IMR-90 (cell line): ENCODE data around the gene GRAMD1B. TPM values are rescaled to one million over a fixed set of nuclear protein-coding genes. Genes with fewer than 3 reads are reported as not detected.
A peak's percentile ranks its signal among the peaks of the same experiment; 100 is the strongest.

ENCODE experiments used
- ATAC-seq: fragments of 200-7000 bp; cut with Tn5 transposase; 2 replicates; pipeline ENCODE4 v1.9.1; 2020; ENCODE audit warnings: low read depth, mild to moderate bottlenecking, moderate library complexity
- BruUV-seq: library from RNA; stranded (reverse); fragments of 400-500 nt; replicated peaks from 2 replicates; lab custom pipeline; 2021; lab: Mats Ljungman, UMichigan
- CTCF ChIA-PET: fragments of 300-600 bp; formaldehyde crosslinking; extraction: SDS; loops from one replicate; lab custom pipeline; 2021; ENCODE audit warnings: antibody characterized with exemption; lab: Yijun Ruan, JAX
- POLR2A ChIA-PET: fragments of 300-600 bp; sonication (Branson Sonifier 250); formaldehyde crosslinking; loops from one replicate; lab custom pipeline; 2022; ENCODE audit warnings: antibody characterized with exemption; ENCODE audit not compliant: unreplicated experiment; lab: Charles Lee
- DNase-seq: peaks from one replicate; pipeline ENCODE4 v3.0.0; 2013
- H2AFZ ChIP-seq: replicated peaks from 2 replicates; pipeline ENCODE3; 2013; ENCODE audit warnings: low read length, mild to moderate bottlenecking; ENCODE audit not compliant: poor library complexity
- H2AK5ac ChIP-seq: 2 replicates; pipeline ENCODE4 v1.6.1; 2013; ENCODE audit warnings: low read depth, low read length, inconsistent platforms
- H2AK9ac ChIP-seq: replicated peaks from 2 replicates; pipeline ENCODE3; 2013; ENCODE audit warnings: mild to moderate bottlenecking, low read depth, low read length, moderate library complexity; ENCODE audit not compliant: poor library complexity
- H2BK120ac ChIP-seq: 2 replicates; pipeline ENCODE4 v1.6.1; 2013; ENCODE audit warnings: low read depth, low read length, inconsistent platforms
- H2BK15ac ChIP-seq: 3 replicates; pipeline ENCODE4 v1.6.1; 2013; ENCODE audit warnings: low read depth, low read length, inconsistent platforms
- H2BK20ac ChIP-seq: 2 replicates; pipeline ENCODE4 v1.6.1; 2013; ENCODE audit warnings: low read depth, mild to moderate bottlenecking, inconsistent platforms, low read length, moderate library complexity
- H2BK5ac ChIP-seq: 2 replicates; pipeline ENCODE4 v1.6.1; 2013; ENCODE audit warnings: mild to moderate bottlenecking, low read depth, low read length, inconsistent platforms; ENCODE audit not compliant: poor library complexity, severe bottlenecking
- H3K14ac ChIP-seq: replicated peaks from 2 replicates; pipeline ENCODE4 v1.6.1; 2013; ENCODE audit warnings: low read depth, low read length, inconsistent platforms
- H3K18ac ChIP-seq: 2 replicates; pipeline ENCODE4 v1.6.1; 2013; ENCODE audit warnings: low read depth, low read length, control low read depth
- H3K23ac ChIP-seq: 2 replicates; pipeline ENCODE4 v1.6.1; 2013; ENCODE audit warnings: low read depth, low read length, inconsistent platforms
- H3K27ac ChIP-seq: 2 replicates; pipeline ENCODE4 v1.5.1; 2013; ENCODE audit warnings: mild to moderate bottlenecking, control low read depth, low read length; ENCODE audit not compliant: insufficient read depth
- H3K27me3 ChIP-seq: 2 replicates; pipeline ENCODE4 v1.6.1; 2013; ENCODE audit warnings: low read length; ENCODE audit not compliant: control insufficient read depth, insufficient read depth
- H3K36me3 ChIP-seq: 2 replicates; pipeline ENCODE4 v1.6.1; 2013; ENCODE audit warnings: low read length, mixed read lengths; ENCODE audit not compliant: control insufficient read depth, insufficient read depth
- H3K4ac ChIP-seq: 2 replicates; pipeline ENCODE4 v1.6.1; 2013; ENCODE audit warnings: low read depth, low read length, inconsistent platforms
- H3K4me1 ChIP-seq: 2 replicates; pipeline ENCODE4 v1.6.1; 2013; ENCODE audit warnings: low read length, mixed read lengths; ENCODE audit not compliant: control insufficient read depth, insufficient read depth
- H3K4me2 ChIP-seq: 2 replicates; pipeline ENCODE4 v1.6.1; 2013; ENCODE audit warnings: low read depth, mild to moderate bottlenecking, control low read depth, low read length, moderate library complexity
- H3K4me3 ChIP-seq: 2 replicates; pipeline ENCODE4 v1.5.1; 2013; ENCODE audit warnings: low read depth, mild to moderate bottlenecking, control low read depth, low read length, moderate library complexity; ENCODE audit not compliant: insufficient read depth
- H3K56ac ChIP-seq: 2 replicates; pipeline ENCODE4 v1.6.1; 2013; ENCODE audit warnings: low read length, inconsistent platforms; ENCODE audit not compliant: insufficient read depth; ENCODE audit errors: extremely low read depth
- H3K79me1 ChIP-seq, 2 experiments: 2 replicates each; pipeline ENCODE4 v1.6.1; 2013; ENCODE audit warnings: low read length in 2 of 2, inconsistent platforms in 1 of 2, low read depth in 1 of 2
- H3K9ac ChIP-seq: 2 replicates; pipeline ENCODE4 v1.6.1; 2013; ENCODE audit warnings: low read depth, low read length, control low read depth
- H3K9me1 ChIP-seq: 2 replicates; pipeline ENCODE4 v1.6.1; 2013; ENCODE audit warnings: low read length, inconsistent platforms; ENCODE audit not compliant: insufficient read depth
- H3K9me3 ChIP-seq: 2 replicates; pipeline ENCODE4 v1.6.1; 2013; ENCODE audit warnings: low read length; ENCODE audit not compliant: control insufficient read depth, insufficient read depth
- H4K20me1 ChIP-seq: 2 replicates; pipeline ENCODE4 v1.6.1; 2013; ENCODE audit warnings: low read length, inconsistent platforms; ENCODE audit not compliant: insufficient read depth
- H4K5ac ChIP-seq: 2 replicates; pipeline ENCODE4 v1.6.1; 2013; ENCODE audit warnings: mild to moderate bottlenecking, low read depth, low read length, control low read depth
- H4K8ac ChIP-seq, 2 experiments: 2 replicates each; pipeline ENCODE4 v1.6.1; 2013; ENCODE audit warnings: low read depth in 2 of 2, low read length in 2 of 2, control low read depth in 1 of 2, inconsistent platforms in 1 of 2
- H4K91ac ChIP-seq: 2 replicates; pipeline ENCODE4 v1.6.1; 2013; ENCODE audit warnings: low read depth, low read length, inconsistent platforms; ENCODE audit not compliant: insufficient read depth
- BHLHE40 ChIP-seq: fragments of 150-350 bp; IDR thresholded peaks from 2 replicates; pipeline ENCODE4 v1.6.1; 2016; ENCODE audit warnings: mild to moderate bottlenecking, low read depth, low read length
- CEBPB ChIP-seq: IDR thresholded peaks from 2 replicates; pipeline ENCODE4 v1.6.1; 2012; ENCODE audit warnings: low read depth, low read length, improper control_type of control experiment
- CHD1 ChIP-seq: IDR thresholded peaks from 2 replicates; pipeline ENCODE4 v1.6.1; 2012; ENCODE audit warnings: low read depth, low read length, improper control_type of control experiment
- CTCF ChIP-seq: conservative IDR thresholded peaks from 2 replicates; pipeline ENCODE4 v1.5.1; 2012; ENCODE audit warnings: mild to moderate bottlenecking, low read depth, low read length, improper control_type of control experiment
- ELK1 ChIP-seq: fragments of 150-350 bp; IDR thresholded peaks from 2 replicates; pipeline ENCODE4 v1.6.1; 2016; ENCODE audit warnings: low read depth, mild to moderate bottlenecking, low read length, moderate library complexity, borderline replicate concordance
- MAFK ChIP-seq: IDR thresholded peaks from 2 replicates; pipeline ENCODE4 v1.6.1; 2012; ENCODE audit warnings: low read depth, low read length, improper control_type of control experiment
- MXI1 ChIP-seq: IDR thresholded peaks from 2 replicates; pipeline ENCODE4 v1.6.1; 2012; ENCODE audit warnings: low read depth, mild to moderate bottlenecking, low read length, moderate library complexity, borderline replicate concordance
- NFE2L2 ChIP-seq: fragments of 150-350 bp; IDR thresholded peaks from 2 replicates; pipeline ENCODE4 v1.6.1; 2016; ENCODE audit warnings: low read depth, mild to moderate bottlenecking, low read length
- POLR2A ChIP-seq: IDR thresholded peaks from 2 replicates; pipeline ENCODE4 v1.6.1; 2012; ENCODE audit warnings: mild to moderate bottlenecking, low read depth, low read length
- RAD21 ChIP-seq: IDR thresholded peaks from 2 replicates; pipeline ENCODE4 v1.6.1; 2012; ENCODE audit warnings: low read length, improper control_type of control experiment
- RFX5 ChIP-seq: IDR thresholded peaks from 2 replicates; pipeline ENCODE4 v1.8.0; 2012; ENCODE audit warnings: low read depth, mild to moderate bottlenecking, low read length, moderate library complexity
- SMC3 ChIP-seq: fragments of 150-350 bp; IDR thresholded peaks from 2 replicates; pipeline ENCODE4 v1.6.1; 2016; ENCODE audit warnings: low read depth, mild to moderate bottlenecking, antibody characterized with exemption, low read length, moderate library complexity
- USF2 ChIP-seq: fragments of 150-350 bp; IDR thresholded peaks from 2 replicates; pipeline ENCODE4 v1.6.1; 2017; ENCODE audit warnings: mild to moderate bottlenecking, antibody characterized with exemption, low read length, low read depth
- WGBS, 2 experiments: methylation state at CpG; one replicate each; pipeline versions ENCODE4 v1.1.5 to v1.1.7; 2013; ENCODE audit warnings: missing lambda C conversion rate in 2 of 2; ENCODE audit not compliant: insufficient read length in 1 of 2; ENCODE audit errors: extremely low coverage in 2 of 2; 5-methylcytosine and 5-hydroxymethylcytosine counted together
- dilution Hi-C: fragments of 300-500 bp; cut with HindIII; formaldehyde crosslinking; loops from one replicate; pipeline ENCODE4 v1.14.3; 2018; ENCODE audit warnings: low sequenced_read_pairs; ENCODE audit not compliant: unreplicated experiment
- in situ Hi-C: fragments of 300-500 bp; cut with MboI; formaldehyde crosslinking; loops from 3 replicates; pipeline ENCODE4 v1.14.3; 2019; ENCODE audit warnings: low sequenced_read_pairs, inconsistent platforms, mixed read lengths
- intact Hi-C: fragments of 100-400 bp; cut with micrococcal nuclease; formaldehyde crosslinking; loops from 2 replicates; pipeline ENCODE4 v1.10.0; 2022
- polyA plus RNA-seq, 3 experiments: library from polyadenylated mRNA; depleted of rRNA; stranded (reverse); fragments of >200 nt; gene quantifications; 2 replicates each; pipeline ENCODE4 v1.2.3, GENCODE V29; 2012; ENCODE audit warnings: low replicate concordance in 1 of 3
- total RNA-seq: library from RNA; depleted of rRNA; stranded (reverse); fragments of >200 nt; gene quantifications from 2 replicates; pipeline ENCODE4 v1.2.3, GENCODE V29; 2012

The GRAMD1B gene
- total and polyA plus RNA-seq, 2 of the 4 experiments (the other 2 are of a cell fraction) = 7.1 to 7.2 TPM

- BruUV-seq = no TSS peak
Measured at GRCh38 chr11:123493349-123494063, 63.4 kb downstream of the GRAMD1B start.

More at GRCh38 chr11:123493349-123494063, 63.4 kb downstream of the GRAMD1B start:
- Histone ChIP-seq H4K8ac (peak overlapping the region in 1 of 2 experiments; percentile 41; a peak in 1 of 4 replicates), H3K36me3 (no peaks in the 10 kb centered on the region), H3K4ac (no peak overlapping the region), H4K5ac (no peak overlapping the region), H3K27ac (no peak overlapping the region), H4K20me1 (0 out of 2 replicates have a peak, but pooled peaks cover 3% of the 10 kb centered on the region), H4K91ac (no peak overlapping the region), H3K4me2 (no peak overlapping the region), H2BK15ac (no peak overlapping the region), H3K79me1 (peaks cover 6 to 15% of the 10 kb centered on the region in 2 experiments), H3K4me3 (no peak overlapping the region), H3K14ac (peak overlapping the region; percentile 82; the same call in 1 of the 2 replicates), H2AK5ac (no peak overlapping the region), H3K4me1 (peaks cover 7% of the 10 kb centered on the region), H2BK120ac (no peak overlapping the region), H3K9ac (no peak overlapping the region), H3K18ac (no peak overlapping the region), H2BK20ac (0 out of 2 replicates have a peak overlapping the region, but pooled peaks have one; percentile 3), H3K9me1 (0 out of 2 replicates have a peak, but pooled peaks cover 3% of the 10 kb centered on the region), H3K27me3 (no peaks in the 10 kb centered on the region), H2AFZ (no peak overlapping the region), H3K23ac (no peak overlapping the region), H3K56ac (no peak overlapping the region), H3K9me3 (no peaks in the 10 kb centered on the region), H2BK5ac (no peak overlapping the region), H2AK9ac (no peak overlapping the region)
- ATAC-seq = peak; percentile 21; the same call in 1 of the 2 replicates
- in situ Hi-C loops (no loop called here), dilution Hi-C loops (no loop called here), intact Hi-C loops (no loop called here)
- WGBS, 2 experiments = 85% methylated on average over 2 of the region's 5 CpGs; no CpG with 5 or more reads in 1 of the 2 experiments
- no peak for DNase-seq
- POLR2A ChIA-PET = no interaction called here
- TF ChIP-seq ELK1 (no peak), CEBPB (no peak), SMC3 (no peak), NFE2L2 (no peak), RFX5 (no peak), MAFK (no peak), CHD1 (no peak), MXI1 (no peak), RAD21 (no peak), CTCF (no peak), USF2 (no peak), BHLHE40 (no peak), POLR2A (no peak)
- CTCF ChIA-PET = interaction anchor here (1.2 kb wide), 1 partner anchor 18 kb away, joined by 3 read pairs; no protein-coding TSS in a partner anchor
